Upper lobe of right lung (tissue), 1 donor: Measurements from ENCODE around the gene TRABD2B. TPM values are rescaled to one million over a fixed set of nuclear protein-coding genes. Genes with fewer than 3 reads are reported as not detected.

Experiments used
- ATAC-seq: fragments of 200-7000 bp; cut with Tn5 transposase; one replicate; pipeline ENCODE4 v1.9.1; 2020; ENCODE audit warnings: mild to moderate bottlenecking, moderate library complexity
- DNase-seq: peaks from one replicate; pipeline ENCODE4 v3.0.0-alpha.2; 2020
- H3K27ac ChIP-seq: fragments of 200-600 bp; one replicate; pipeline ENCODE4 v1.8.0; 2022
- H3K27me3 ChIP-seq: fragments of 200-600 bp; one replicate; pipeline ENCODE4 v1.8.0; 2022; ENCODE audit warnings: mild to moderate bottlenecking
- H3K36me3 ChIP-seq: fragments of 200-600 bp; one replicate; pipeline ENCODE4 v1.8.0; 2022
- H3K4me1 ChIP-seq: fragments of 200-600 bp; one replicate; pipeline ENCODE4 v1.8.0; 2022
- H3K4me3 ChIP-seq: fragments of 200-600 bp; one replicate; pipeline ENCODE4 v1.8.0; 2022; ENCODE audit warnings: mild to moderate bottlenecking
- H3K9me3 ChIP-seq: fragments of 200-600 bp; one replicate; pipeline ENCODE4 v1.8.0; 2022
- intact Hi-C: fragments of 100-400 bp; cut with DNase I; formaldehyde crosslinking; loops from one replicate; pipeline ENCODE4 v1.11.0; 2022
- total RNA-seq: library from RNA; stranded (reverse); fragmentation: NEBNext Ultra II Directional; extraction: Animal tissue kit (Norgen Biotek cat#: 25700); gene quantifications from one replicate; pipeline ENCODE4 v1.2.1, GENCODE V29; 2021
- TF ChIP-seq, protein P1 (sequence below): fragments of 200-600 bp; IDR thresholded peaks from one replicate; pipeline ENCODE4 v1.8.0; 2022; ENCODE audit warnings: antibody characterized with exemption
- donor health status: DM: no; HTN: yes; CAD: no; lungs with severe emphysema.

The TRABD2B gene
- total RNA-seq, 1 donor from 2014 or later, result 1.2 TPM

DNA sequence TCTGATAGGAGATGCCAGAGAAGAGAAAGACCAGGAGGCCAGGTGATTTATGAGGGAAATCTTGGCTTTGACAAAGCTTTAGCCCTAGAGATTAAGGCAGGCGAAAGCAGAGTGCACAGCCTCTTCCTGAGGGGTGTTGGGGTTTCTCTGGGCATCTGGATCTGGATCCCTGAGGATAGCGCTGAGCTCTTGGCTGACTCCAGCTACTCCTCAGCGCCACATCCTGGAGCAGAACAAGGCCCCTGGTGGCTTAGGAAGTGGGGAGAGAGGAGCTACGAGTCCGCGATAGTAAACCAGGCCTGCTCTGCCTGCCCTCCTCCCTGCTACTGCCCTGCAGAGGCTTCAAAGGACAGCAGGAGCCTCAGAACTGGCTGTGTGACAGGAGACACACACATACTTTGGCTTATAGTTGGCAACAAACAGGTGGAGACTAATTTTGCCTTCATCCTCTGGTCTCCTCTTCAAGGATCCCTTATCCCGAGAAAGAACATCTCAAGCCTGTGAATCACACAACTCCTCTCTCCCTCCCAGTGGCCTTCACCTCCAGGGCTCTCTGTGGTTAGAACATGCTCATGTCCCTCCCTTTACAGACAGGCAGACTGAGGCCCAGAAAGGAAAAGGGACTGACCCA, 66.9 kb downstream of the TRABD2B start:
- TF ChIP-seq, protein P1, sequence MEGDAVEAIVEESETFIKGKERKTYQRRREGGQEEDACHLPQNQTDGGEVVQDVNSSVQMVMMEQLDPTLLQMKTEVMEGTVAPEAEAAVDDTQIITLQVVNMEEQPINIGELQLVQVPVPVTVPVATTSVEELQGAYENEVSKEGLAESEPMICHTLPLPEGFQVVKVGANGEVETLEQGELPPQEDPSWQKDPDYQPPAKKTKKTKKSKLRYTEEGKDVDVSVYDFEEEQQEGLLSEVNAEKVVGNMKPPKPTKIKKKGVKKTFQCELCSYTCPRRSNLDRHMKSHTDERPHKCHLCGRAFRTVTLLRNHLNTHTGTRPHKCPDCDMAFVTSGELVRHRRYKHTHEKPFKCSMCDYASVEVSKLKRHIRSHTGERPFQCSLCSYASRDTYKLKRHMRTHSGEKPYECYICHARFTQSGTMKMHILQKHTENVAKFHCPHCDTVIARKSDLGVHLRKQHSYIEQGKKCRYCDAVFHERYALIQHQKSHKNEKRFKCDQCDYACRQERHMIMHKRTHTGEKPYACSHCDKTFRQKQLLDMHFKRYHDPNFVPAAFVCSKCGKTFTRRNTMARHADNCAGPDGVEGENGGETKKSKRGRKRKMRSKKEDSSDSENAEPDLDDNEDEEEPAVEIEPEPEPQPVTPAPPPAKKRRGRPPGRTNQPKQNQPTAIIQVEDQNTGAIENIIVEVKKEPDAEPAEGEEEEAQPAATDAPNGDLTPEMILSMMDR, result no peak
- no peaks in the 10 kb centered on the region for H3K9me3 ChIP-seq
- H3K27ac ChIP-seq, result no peak overlapping the region
- intact Hi-C loops, result loop anchor here (10.0 kb wide), 1 partner anchor 196 kb away; no protein-coding TSS in a partner anchor
- H3K36me3 ChIP-seq, result no peaks in the 10 kb centered on the region
- no peak for DNase-seq
- H3K27me3 ChIP-seq, result no peaks in the 10 kb centered on the region
- peaks cover 6% of the 10 kb centered on the region for H3K4me1 ChIP-seq
- no peak overlapping the region for H3K4me3 ChIP-seq
- ATAC-seq, result no peak

DNA sequence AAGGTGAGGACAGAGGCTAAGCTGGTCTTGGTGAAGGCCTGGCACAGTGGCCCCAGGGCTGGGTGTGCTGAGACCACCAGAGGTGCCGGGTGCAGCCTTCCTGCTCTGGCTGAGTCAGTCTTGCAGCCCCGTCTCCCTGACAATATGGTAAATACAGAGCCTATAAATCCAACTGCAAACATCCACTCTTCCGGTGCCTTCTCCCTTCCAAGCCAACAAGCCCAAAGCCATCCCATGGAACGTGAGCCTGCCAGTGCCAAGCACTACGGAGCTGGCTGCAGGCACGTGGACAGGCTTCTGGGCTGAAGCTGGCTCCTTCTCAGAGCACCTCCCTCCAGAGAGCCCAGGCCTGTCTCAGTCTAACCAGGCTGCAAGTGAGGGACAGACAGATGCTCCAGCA, 70.0 kb downstream of the TRABD2B start:
- H3K4me3 ChIP-seq, result no peak overlapping the region
- DNase-seq (no peak), ATAC-seq (no peak)
- intact Hi-C loops, result no loop called here
- no peaks in the 10 kb centered on the region for H3K36me3 ChIP-seq
- H3K9me3 ChIP-seq, result no peaks in the 10 kb centered on the region
- no peak overlapping the region for H3K27ac ChIP-seq
- TF ChIP-seq, protein P1, result no peak
- H3K4me1 ChIP-seq, result no peaks in the 10 kb centered on the region
- H3K27me3 ChIP-seq, result no peaks in the 10 kb centered on the region

DNA sequence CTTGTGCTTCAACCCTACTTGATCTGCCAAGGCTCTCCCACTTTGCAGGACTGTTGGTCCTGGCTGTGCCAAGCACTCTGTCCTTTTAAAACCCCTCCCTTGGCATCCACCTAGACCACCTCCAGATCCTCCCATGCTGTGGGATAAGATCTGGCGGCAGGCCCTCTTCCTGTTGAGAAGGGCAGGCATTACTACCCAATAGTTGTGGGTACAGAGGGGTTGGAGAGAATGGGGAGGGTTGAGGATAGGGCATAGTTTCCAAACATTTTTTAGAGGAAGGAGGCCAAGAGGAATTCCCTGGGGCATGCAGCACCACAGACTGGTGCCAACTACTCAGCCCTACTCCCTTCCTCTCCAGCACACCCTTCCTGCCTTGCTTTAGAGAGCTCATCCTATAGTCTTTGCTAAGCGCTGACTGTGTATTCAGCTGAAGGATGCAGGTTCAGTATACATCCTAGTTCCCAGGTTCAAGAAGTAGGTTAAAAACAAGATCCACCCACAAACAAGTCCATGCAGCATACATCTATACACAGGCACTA, 70.7 kb downstream of the TRABD2B start:
- Histone ChIP-seq H3K27ac (no peak overlapping the region), H3K36me3 (no peaks in the 10 kb centered on the region), H3K4me3 (no peak overlapping the region), H3K27me3 (no peaks in the 10 kb centered on the region), H3K9me3 (no peaks in the 10 kb centered on the region), H3K4me1 (no peaks in the 10 kb centered on the region)
- ATAC-seq (no peak), DNase-seq (no peak)
- TF ChIP-seq, protein P1, result no peak
- intact Hi-C loops, result no loop called here

DNA sequence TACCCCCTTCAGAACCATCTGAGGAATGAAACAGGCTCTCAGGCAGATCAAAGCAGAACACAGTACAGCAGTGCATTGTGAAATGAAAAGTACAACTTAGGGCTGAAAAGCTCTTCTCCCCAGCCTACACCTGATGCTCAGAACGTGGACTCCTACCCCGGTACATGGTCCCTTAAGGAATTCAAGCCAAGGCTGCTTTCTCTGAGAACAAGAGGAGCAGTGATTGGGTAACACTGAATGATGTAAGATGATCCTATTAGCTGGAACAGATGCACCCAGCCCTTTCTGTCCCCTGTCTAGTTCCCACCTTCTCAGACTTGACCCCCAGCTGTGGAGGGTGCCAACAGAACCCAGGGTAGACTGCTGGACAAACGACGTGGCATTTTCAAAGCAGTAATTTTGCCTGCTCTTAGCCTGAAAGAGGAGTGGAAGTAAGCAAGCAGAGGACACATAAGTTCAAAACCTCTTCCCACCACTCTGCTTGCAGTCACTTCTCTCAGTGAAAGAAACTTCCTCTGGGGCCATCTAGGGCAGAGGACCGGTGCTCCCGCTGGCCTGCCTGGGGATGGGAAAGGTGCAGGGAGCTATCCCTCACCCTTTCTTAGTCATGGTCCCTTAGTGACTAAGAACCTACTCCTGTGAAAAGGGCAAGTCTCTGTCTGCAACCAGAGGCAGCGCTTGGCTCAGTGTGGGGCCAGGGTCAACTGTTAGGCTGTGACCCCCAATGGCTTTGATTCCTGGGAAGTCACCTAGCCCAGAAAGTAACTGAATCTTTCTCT, 72.7 kb downstream of the TRABD2B start:
- H3K9me3 ChIP-seq, result no peaks in the 10 kb centered on the region
- DNase-seq, result no peak
- H3K4me1 ChIP-seq, result no peaks in the 10 kb centered on the region
- TF ChIP-seq, protein P1, result no peak
- no peaks in the 10 kb centered on the region for H3K36me3 ChIP-seq
- no peak for ATAC-seq
- H3K27me3 ChIP-seq, result no peaks in the 10 kb centered on the region
- no peak overlapping the region for H3K27ac ChIP-seq
- intact Hi-C loops, result no loop called here
- no peak overlapping the region for H3K4me3 ChIP-seq

DNA sequence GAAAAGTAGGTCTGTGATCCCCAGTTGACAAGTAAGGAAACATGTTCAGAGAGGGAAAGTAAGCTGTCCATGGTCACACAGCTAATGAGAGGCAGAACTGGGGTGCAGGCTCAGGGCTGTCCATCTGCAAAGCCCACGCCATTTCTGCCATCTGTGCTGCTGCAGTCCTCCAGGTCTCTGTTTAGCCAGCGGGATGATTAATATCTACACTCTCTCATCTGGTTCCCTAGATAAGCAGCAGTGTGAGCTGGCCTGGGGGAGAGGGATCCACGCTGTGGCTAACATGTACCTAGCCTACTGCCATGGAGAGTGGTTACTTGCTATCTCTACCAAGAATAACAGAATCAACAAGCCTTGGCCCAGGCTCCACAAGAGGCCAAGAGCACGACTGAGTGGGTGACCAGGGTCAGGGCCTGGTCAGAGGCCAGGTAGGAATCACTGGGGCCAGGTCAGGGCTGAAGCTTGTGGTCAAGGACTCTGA, 75.2 kb downstream of the TRABD2B start:
- Histone ChIP-seq H3K36me3 (no peaks in the 10 kb centered on the region), H3K27ac (no peak overlapping the region), H3K9me3 (no peaks in the 10 kb centered on the region), H3K4me1 (peaks cover 8% of the 10 kb centered on the region), H3K27me3 (no peaks in the 10 kb centered on the region), H3K4me3 (no peak overlapping the region)
- TF ChIP-seq, protein P1, result no peak
- intact Hi-C loops, result no loop called here
- no peak for ATAC-seq
- no peak for DNase-seq
